AG04450 (cell line): Measurements from ENCODE around the gene LGR6. TPM values are rescaled to one million over a fixed set of nuclear protein-coding genes. Genes with fewer than 3 reads are reported as not detected.
"Not testable (repeated sequence)": the region's sequence is repeated elsewhere in the genome, so short reads cannot be mapped to it uniquely, and the experiment has no call there.

Source experiments
- CTCF ChIA-PET: fragments of 300-600, 350-600 bp; formaldehyde crosslinking; extraction: SDS; loops from one replicate; lab custom pipeline; 2022; ENCODE audit warnings: antibody characterized with exemption, inconsistent platforms; lab: Charles Lee
- POLR2A ChIA-PET: fragments of 350-600 bp; formaldehyde crosslinking; extraction: SDS; loops from one replicate; lab custom pipeline; 2021; ENCODE audit warnings: antibody characterized with exemption, inconsistent platforms; lab: Yijun Ruan, JAX
- DNase-seq: peaks from one replicate; pipeline ENCODE4 v3.0.0-alpha.2; 2011; ENCODE audit warnings: low read depth, low spot score
- H3K27ac ChIP-seq: one replicate; pipeline ENCODE4 v1.5.1; 2012; ENCODE audit warnings: low read depth, low read length, control low read depth
- H3K27me3 ChIP-seq: one replicate; pipeline ENCODE4 v1.6.0; 2012; ENCODE audit warnings: low read length; ENCODE audit not compliant: control insufficient read depth, insufficient read depth
- H3K4me3 ChIP-seq: 2 replicates; pipeline ENCODE4 v1.5.1; 2011; ENCODE audit warnings: mild to moderate bottlenecking, low read depth, low read length, control low read depth
- H3K9me3 ChIP-seq: 2 replicates; pipeline ENCODE4 v1.5.1; 2012; ENCODE audit warnings: low read length; ENCODE audit not compliant: control insufficient read depth, insufficient read depth
- polyA plus RNA-seq: library from polyadenylated mRNA; depleted of rRNA; stranded (reverse); fragments of >200 nt; gene quantifications from 2 replicates; pipeline ENCODE4 v1.2.3, GENCODE V29; 2011
- TF ChIP-seq, protein P1 (sequence below): IDR thresholded peaks from 2 replicates; pipeline ENCODE4 v1.5.1; 2011; ENCODE audit warnings: low read depth, low read length, control low read depth, inconsistent platforms

LGR6 gene
- polyA plus RNA-seq, 1 experiment = not detected

- no peaks in the 10 kb centered on the region; the same call in 1 of the 2 replicates for H3K9me3 ChIP-seq
- TF ChIP-seq, protein P1, sequence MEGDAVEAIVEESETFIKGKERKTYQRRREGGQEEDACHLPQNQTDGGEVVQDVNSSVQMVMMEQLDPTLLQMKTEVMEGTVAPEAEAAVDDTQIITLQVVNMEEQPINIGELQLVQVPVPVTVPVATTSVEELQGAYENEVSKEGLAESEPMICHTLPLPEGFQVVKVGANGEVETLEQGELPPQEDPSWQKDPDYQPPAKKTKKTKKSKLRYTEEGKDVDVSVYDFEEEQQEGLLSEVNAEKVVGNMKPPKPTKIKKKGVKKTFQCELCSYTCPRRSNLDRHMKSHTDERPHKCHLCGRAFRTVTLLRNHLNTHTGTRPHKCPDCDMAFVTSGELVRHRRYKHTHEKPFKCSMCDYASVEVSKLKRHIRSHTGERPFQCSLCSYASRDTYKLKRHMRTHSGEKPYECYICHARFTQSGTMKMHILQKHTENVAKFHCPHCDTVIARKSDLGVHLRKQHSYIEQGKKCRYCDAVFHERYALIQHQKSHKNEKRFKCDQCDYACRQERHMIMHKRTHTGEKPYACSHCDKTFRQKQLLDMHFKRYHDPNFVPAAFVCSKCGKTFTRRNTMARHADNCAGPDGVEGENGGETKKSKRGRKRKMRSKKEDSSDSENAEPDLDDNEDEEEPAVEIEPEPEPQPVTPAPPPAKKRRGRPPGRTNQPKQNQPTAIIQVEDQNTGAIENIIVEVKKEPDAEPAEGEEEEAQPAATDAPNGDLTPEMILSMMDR = no peak
- no peak overlapping the region for H3K27ac ChIP-seq
- POLR2A ChIA-PET = no interaction called here
- no peak overlapping the region for H3K4me3 ChIP-seq
- H3K27me3 ChIP-seq = peaks cover 37% of the 10 kb centered on the region
- CTCF ChIA-PET = no interaction called here
- DNase-seq = no peak
Measured at GRCh38 chr1:202176949-202177927, 16.4 kb upstream of the LGR6 start.

GRCh38 chr1:202179828-202180750, 13.5 kb upstream of the LGR6 start:
- TF ChIP-seq, protein P1 = no peak
- Histone ChIP-seq H3K9me3 (no peaks in the 10 kb centered on the region; the same call in 1 of the 2 replicates), H3K4me3 (no peak overlapping the region), H3K27me3 (peaks cover 45% of the 10 kb centered on the region), H3K27ac (no peak overlapping the region)
- ChIA-PET POLR2A (interaction anchor here (0.6 kb wide), 1 partner anchor 559 kb away, joined by 3 read pairs; no protein-coding TSS in a partner anchor), CTCF (interaction anchor here (0.7 to 1.8 kb wide), 3 partner anchors 9 to 136 kb away, joined by 3 to 5 read pairs (median 4); no protein-coding TSS in a partner anchor)
- no peak for DNase-seq

GRCh38 chr1:202180751-202181139, 12.9 kb upstream of the LGR6 start:
- H3K9me3 ChIP-seq, DNase-seq, H3K4me3 ChIP-seq, H3K27ac ChIP-seq, POLR2A ChIA-PET: not testable (repeated sequence)
- CTCF ChIA-PET = interaction anchor here (0.7 to 1.8 kb wide), 2 partner anchors 10 to 136 kb away, joined by 3 to 4 read pairs; no protein-coding TSS in a partner anchor
- peaks cover 45% of the 10 kb centered on the region for H3K27me3 ChIP-seq

- POLR2A ChIA-PET = no interaction called here
- no peak for DNase-seq
- CTCF ChIA-PET = interaction anchor here (1.8 kb wide), 1 partner anchor 9 kb away, joined by 4 read pairs; no protein-coding TSS in a partner anchor
Measured at GRCh38 chr1:202181586-202181985, 12.0 kb upstream of the LGR6 start.

More at GRCh38 chr1:202181586-202181985, 12.0 kb upstream of the LGR6 start:
- peaks cover 49% of the 10 kb centered on the region for H3K27me3 ChIP-seq
- no peaks in the 10 kb centered on the region; the same call in 1 of the 2 replicates for H3K9me3 ChIP-seq
- H3K27ac ChIP-seq = no peak overlapping the region
- TF ChIP-seq, protein P1 = no peak
- H3K4me3 ChIP-seq = no peak overlapping the region
